ENCODE measurements around the gene MLPH. TPM values are rescaled to one million over a fixed set of nuclear protein-coding genes. Genes with fewer than 3 reads are reported as not detected.
"Not testable (repeated sequence)": the region's sequence is repeated elsewhere in the genome, so short reads cannot be mapped to it uniquely, and the experiment has no call there.

MLPH gene
- total RNA-seq, 1 donor from 2014 or later, result 91.0 TPM

DNA sequence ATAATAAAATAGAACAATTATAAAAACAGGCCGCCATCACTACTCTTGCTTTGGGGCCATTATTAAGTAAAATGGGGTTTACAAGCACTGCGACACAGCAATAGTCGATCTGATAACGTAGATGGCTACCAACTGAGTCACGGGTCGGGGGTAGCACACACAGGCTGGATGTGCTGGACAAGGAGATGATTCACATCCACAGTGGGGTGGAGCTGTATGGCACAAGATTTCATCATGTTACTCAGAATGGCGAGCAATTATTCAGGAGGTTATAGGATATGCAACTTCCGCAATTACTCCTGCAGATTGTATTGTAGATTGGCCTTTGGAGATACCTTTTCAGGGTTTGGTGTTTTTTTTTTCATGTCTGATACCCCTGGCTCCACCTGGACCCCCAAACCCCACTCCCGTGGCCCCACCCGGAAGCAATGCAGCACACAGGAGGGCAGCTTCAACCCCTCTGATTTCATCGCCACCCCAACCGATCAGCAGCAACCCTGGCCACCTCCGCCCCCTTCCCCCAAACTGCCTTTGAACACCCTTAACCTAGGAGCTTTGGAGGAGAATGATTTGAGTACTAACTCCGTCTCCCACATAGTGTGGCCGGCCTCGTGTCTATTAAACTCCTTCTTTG, 21.4 kb upstream of the MLPH start:
- Histone ChIP-seq H3K9me3 (no peaks in the 10 kb centered on the region), H3K4me3 (no peak overlapping the region), H3K36me3 (no peaks in the 10 kb centered on the region), H3K27me3 (no peaks in the 10 kb centered on the region), H3K4me1 (no peaks in the 10 kb centered on the region), H3K27ac (no peak overlapping the region)
- TF ChIP-seq, protein P1, sequence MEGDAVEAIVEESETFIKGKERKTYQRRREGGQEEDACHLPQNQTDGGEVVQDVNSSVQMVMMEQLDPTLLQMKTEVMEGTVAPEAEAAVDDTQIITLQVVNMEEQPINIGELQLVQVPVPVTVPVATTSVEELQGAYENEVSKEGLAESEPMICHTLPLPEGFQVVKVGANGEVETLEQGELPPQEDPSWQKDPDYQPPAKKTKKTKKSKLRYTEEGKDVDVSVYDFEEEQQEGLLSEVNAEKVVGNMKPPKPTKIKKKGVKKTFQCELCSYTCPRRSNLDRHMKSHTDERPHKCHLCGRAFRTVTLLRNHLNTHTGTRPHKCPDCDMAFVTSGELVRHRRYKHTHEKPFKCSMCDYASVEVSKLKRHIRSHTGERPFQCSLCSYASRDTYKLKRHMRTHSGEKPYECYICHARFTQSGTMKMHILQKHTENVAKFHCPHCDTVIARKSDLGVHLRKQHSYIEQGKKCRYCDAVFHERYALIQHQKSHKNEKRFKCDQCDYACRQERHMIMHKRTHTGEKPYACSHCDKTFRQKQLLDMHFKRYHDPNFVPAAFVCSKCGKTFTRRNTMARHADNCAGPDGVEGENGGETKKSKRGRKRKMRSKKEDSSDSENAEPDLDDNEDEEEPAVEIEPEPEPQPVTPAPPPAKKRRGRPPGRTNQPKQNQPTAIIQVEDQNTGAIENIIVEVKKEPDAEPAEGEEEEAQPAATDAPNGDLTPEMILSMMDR (IDR thresholded peaks at IDR 0.05), result no peak
- no peak for DNase-seq (ENCODE audit: low spot score in 2 of 2)
- intact Hi-C loops (cut with DNase I), result no loop called here

DNA sequence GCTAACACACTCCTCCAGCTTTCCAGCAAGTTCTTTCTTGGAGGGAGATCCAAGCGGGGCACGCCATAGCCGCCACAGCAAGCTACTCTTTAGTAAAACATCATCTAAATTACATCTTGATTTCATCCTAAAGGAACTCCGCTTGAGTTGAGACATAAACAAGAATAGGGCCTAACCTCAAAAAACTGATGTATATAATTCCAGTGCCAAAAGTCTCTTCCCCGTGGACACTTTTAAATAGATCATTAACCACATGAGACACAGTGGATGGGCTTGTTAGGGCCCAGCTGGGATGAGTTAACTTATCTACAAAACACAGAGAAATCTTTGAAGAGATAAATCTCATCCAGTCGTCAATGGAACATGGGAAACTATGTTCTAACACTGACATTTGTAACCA, 20.8 kb upstream of the MLPH start:
- no peaks in the 10 kb centered on the region for H3K9me3 ChIP-seq
- no peak overlapping the region for H3K4me3 ChIP-seq
- TF ChIP-seq, protein P1 (IDR thresholded peaks at IDR 0.05), result no peak
- no peaks in the 10 kb centered on the region for H3K36me3 ChIP-seq
- no peak for DNase-seq (ENCODE audit: low spot score in 2 of 2)
- no peaks in the 10 kb centered on the region for H3K4me1 ChIP-seq
- H3K27me3 ChIP-seq, result no peaks in the 10 kb centered on the region
- H3K27ac ChIP-seq, result no peak overlapping the region
- intact Hi-C loops (cut with DNase I), result no loop called here

DNA sequence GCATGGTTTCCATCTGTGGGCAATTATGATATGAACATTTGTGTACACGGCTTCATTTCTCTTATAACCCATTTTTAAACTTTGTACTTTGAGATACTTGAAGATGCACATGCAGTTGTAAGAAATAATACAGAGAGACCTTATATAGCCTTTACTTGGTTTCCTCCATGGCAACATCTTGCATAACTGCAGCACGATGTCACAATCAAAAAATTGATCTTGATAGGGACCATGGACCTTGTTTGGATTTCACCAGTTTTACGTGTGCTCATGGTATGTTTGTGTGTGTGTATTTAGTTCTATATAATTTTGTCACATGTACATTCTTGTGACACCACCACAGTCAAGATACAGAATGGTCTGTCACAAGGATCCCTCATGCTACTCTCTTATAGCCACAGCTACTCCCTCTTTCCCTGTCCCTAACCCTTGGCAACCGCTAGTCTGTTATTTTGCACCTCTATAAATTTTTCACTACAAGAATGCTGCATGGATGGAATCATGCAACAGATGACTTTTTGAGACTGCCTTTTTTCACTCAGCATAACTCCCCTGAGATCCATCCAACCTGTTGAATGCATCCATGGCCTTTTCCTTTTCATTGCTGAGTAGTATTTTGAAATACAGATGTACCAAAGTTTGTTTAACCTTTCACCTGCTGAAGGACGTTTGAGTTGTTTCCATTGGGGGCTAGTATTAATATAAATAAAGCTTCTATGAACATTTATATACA, 19.4 kb upstream of the MLPH start:
- Histone ChIP-seq H3K9me3 (no peaks in the 10 kb centered on the region), H3K4me1 (no peaks in the 10 kb centered on the region), H3K27me3 (no peaks in the 10 kb centered on the region), H3K27ac (no peak overlapping the region), H3K36me3 (no peaks in the 10 kb centered on the region), H3K4me3 (no peak overlapping the region)
- intact Hi-C loops (cut with DNase I), result no loop called here
- no peak for DNase-seq (ENCODE audit: low spot score in 2 of 2)
- TF ChIP-seq, protein P1 (IDR thresholded peaks at IDR 0.05), result no peak

DNA sequence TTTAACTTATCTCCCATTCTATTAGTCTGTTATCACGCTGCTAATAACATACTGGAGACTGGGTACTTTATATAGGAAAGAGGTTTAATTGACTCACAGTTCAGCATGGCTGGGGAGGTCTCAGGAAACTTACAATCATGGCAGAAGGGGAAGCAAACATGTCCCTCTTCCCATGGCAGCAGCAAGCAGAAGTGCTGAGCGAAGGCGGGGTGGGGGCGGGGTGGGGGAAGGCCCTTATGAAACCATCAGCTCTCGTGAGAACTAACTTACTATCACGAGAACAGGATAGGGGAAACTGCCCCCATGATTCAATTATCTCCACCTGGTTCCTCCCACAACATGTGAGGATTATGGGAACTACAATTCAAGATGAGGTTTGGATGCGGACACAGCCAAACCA, 17.6 kb upstream of the MLPH start:
- intact Hi-C loops (cut with DNase I); H3K27me3 ChIP-seq; H3K4me1 ChIP-seq; DNase-seq (ENCODE audit: low spot score in 2 of 2); H3K9me3 ChIP-seq; H3K36me3 ChIP-seq; H3K27ac ChIP-seq; H3K4me3 ChIP-seq: not testable (repeated sequence)

DNA sequence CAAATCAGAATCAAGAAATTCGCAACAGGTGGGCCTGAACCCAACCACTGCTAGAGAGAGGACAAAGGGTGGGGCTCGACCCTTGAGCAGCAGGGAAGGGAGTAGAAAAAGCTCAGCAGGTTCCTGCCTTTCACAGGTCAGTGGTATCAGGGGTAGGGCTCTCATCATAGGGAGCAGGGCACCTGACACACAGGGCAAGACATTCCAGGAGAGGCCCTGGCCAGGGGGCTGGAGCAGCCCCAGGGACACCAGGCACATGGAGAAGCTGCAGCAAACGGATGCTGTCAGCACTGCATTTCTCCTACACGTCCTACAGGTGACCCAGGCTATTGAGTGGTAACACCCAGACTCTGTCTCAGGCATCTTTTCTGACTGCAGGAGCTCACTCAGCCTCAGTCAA, 17.2 kb upstream of the MLPH start:
- Histone ChIP-seq H3K27ac (no peak overlapping the region), H3K36me3 (no peaks in the 10 kb centered on the region), H3K4me3 (no peak overlapping the region), H3K4me1 (peaks cover 0 to 6% of the 10 kb centered on the region in 2 donors), H3K27me3 (no peaks in the 10 kb centered on the region), H3K9me3 (no peaks in the 10 kb centered on the region)
- intact Hi-C loops (cut with DNase I), result no loop called here
- DNase-seq (ENCODE audit: low spot score in 2 of 2), result no peak
- TF ChIP-seq, protein P1 (IDR thresholded peaks at IDR 0.05), result no peak

DNA sequence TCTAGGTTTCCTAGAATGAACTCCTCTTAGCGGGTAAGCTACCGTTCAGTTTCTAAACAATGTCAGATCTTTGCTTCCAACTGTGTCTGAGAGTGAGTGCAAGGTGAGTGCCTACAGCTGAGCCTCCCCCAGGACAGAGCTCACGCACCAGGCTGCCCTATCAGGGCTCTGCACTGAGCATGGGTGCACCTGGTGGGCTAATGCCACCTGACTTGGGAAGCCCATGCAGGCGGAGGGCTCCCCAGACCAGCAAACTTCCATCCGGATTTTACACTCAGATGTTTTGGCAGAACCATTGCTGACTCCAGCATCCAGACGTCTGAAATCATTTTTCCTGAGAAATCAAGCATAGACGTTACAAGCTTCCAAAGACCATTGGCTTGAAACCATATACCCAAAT, 16.1 kb upstream of the MLPH start:
- no peak overlapping the region for H3K27ac ChIP-seq
- H3K4me3 ChIP-seq, result no peak overlapping the region
- H3K4me1 ChIP-seq, result peaks cover 0 to 11% of the 10 kb centered on the region in 2 donors
- TF ChIP-seq, protein P1 (IDR thresholded peaks at IDR 0.05), result no peak
- intact Hi-C loops (cut with DNase I), result no loop called here
- H3K9me3 ChIP-seq, result no peaks in the 10 kb centered on the region
- no peaks in the 10 kb centered on the region for H3K36me3 ChIP-seq
- no peaks in the 10 kb centered on the region for H3K27me3 ChIP-seq
- DNase-seq (ENCODE audit: low spot score in 2 of 2), result no peak

All from ascending aorta (tissue), 2 donors.